HCT116 (cell line): ENCODE measurements around the gene TSPAN8.

ENCODE experiments used
- ATF3 ChIP-seq: IDR thresholded peaks from 2 replicates; pipeline ENCODE4 v1.6.1; 2012
- CTCF ChIP-seq, 3 experiments: fragments of 200-600 bp in 1 of 3; sonication (generic) in 1 of 3; IDR thresholded peaks in 2 of 3; conservative IDR thresholded peaks in 1 of 3; 2 replicates each; pipeline ENCODE4 v1.5.1; 2012 to 2017; ENCODE audit warnings: low read depth in 2 of 3, low read length in 2 of 3, antibody characterized with exemption in 1 of 3, borderline replicate concordance in 1 of 3, control low read depth in 1 of 3, mild to moderate bottlenecking in 1 of 3, mixed read lengths in 1 of 3, mixed run types in 1 of 3, moderate library complexity in 1 of 3; ENCODE audit not compliant: insufficient read depth in 1 of 3
- EZH2 ChIP-seq: fragments of 200-600 bp; sonication (generic); IDR thresholded peaks from 2 replicates; pipeline ENCODE4 v1.6.1; 2017; ENCODE audit warnings: antibody characterized with exemption, mixed run types
- MAX ChIP-seq: IDR thresholded peaks from 2 replicates; pipeline ENCODE4 v1.6.1; 2012
- POLR2A ChIP-seq: IDR thresholded peaks from 2 replicates; pipeline ENCODE4 v1.7.0; 2011; ENCODE audit warnings: borderline replicate concordance; ENCODE audit not compliant: insufficient read depth, insufficient read length; ENCODE audit errors: extremely low read depth
- REST ChIP-seq: IDR thresholded peaks from 2 replicates; pipeline ENCODE4 v1.6.1; 2012; ENCODE audit warnings: low read depth
- ZBTB33 ChIP-seq: IDR thresholded peaks from 2 replicates; pipeline ENCODE4 v1.6.1; 2011; ENCODE audit warnings: mild to moderate bottlenecking, low read length, moderate library complexity; ENCODE audit not compliant: insufficient replicate concordance; ENCODE audit errors: extremely low read depth
- ZNF274 ChIP-seq: fragments of 200-500 bp; sonication (Bioruptor generic); IDR thresholded peaks from 2 replicates; pipeline ENCODE4 v1.6.1; 2014; ENCODE audit warnings: mild to moderate bottlenecking, low read depth, low read length, inconsistent platforms

- TF ChIP-seq CTCF (IDR thresholded peaks at IDR 0.05 in 2 of 3, conservative IDR thresholded peaks at IDR 0.05 in 1 of 3; ENCODE audit: borderline replicate concordance in 1 of 3, insufficient read depth in 1 of 3, low read depth in 2 of 3, low read length in 2 of 3): no peak
- TF ChIP-seq EZH2: no peak
- no peak for TF ChIP-seq POLR2A
- TF ChIP-seq REST: no peak
- no peak for TF ChIP-seq ZNF274
- TF ChIP-seq ZBTB33: no peak
- TF ChIP-seq ATF3: no peak
- TF ChIP-seq MAX: 0 out of 2 replicates have a peak, but pooled peaks have one; percentile 16
These were observed 25.2 kb upstream of the TSPAN8 start for GRCh38 chr12:71183018-71183417.
